ENCODE measurements around the gene SFXN1. TPM values are rescaled to one million over a fixed set of nuclear protein-coding genes. Genes with fewer than 3 reads are reported as not detected.

SFXN1 gene
- total and polyA plus RNA-seq, 9 of the 15 experiments (the other 6 are each of a cell fraction or from before 2014, with no cell fraction given) = 31.8 to 261 (median 113) TPM

DNA sequence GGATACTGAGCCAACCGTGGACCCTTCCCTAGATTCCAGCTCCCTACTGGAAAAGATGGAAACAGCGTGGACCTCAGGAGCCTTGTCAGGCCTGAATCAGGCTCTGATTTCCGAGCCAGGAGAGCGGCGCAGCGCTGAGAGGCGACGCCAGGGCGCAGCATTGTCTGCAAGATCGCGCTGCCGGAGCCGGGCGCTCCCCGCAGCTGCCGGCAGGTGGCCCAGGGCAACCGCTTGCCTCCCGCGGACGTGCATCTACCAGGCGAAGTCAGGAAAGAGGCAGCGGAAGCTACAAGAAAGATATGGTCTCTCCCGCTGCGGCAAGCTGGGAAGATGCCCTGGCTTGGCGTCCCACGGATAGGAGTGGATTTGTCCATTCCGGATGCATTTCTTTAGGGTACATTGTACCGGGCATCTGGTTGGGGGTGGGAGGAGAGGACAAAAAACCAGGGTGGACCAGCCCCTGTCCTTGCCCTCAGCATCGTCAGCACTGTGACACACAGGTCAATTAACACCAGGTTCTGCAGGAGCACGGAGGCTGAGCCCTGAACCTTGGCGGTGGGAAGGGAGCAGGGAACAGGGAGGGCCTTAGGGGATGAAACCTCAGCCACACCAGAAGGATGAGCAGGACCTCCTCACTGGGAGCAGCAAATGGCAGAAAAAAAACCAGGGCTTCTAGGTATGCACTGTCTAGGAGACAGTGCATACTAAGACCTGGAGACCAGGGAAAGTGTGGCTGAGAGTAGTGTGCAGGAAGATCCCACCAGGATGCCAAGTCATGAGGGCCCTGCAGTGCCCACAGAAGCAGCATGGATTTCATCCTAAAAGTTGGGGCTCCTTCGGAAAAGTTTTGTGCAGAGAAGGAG lies 55.9 kb downstream of the SFXN1 start (continued):
- TF ChIP-seq ZKSCAN3 (CRISPR knock-in tag; IDR thresholded peaks at IDR 0.05) (no peak), FOS (IDR thresholded peaks at IDR 0.05; ENCODE audit: extremely low read depth, insufficient read length) (no peak), ZBTB1 (CRISPR knock-in tag; IDR thresholded peaks at IDR 0.05; ENCODE audit: borderline replicate concordance, low read depth) (no peak), ARID1B (IDR thresholded peaks at IDR 0.05) (no peak), RHOXF2B (CRISPR knock-in tag; conservative IDR thresholded peaks at IDR 0.05) (no peak), GABPA (tag; conservative IDR thresholded peaks at IDR 0.05; ENCODE audit: low read depth) (no peak), MYC (IDR thresholded peaks at IDR 0.05; ENCODE audit: low read depth, low read length) (no peak), MYC (CRISPR knock-in tag; IDR thresholded peaks at IDR 0.05; ENCODE audit: borderline replicate concordance, low read depth) (no peak), ZNF316 (IDR thresholded peaks at IDR 0.05) (no peak), NFATC3 (IDR thresholded peaks at IDR 0.05) (no peak), STAG1 (CRISPR knock-in tag; IDR thresholded peaks at IDR 0.05; ENCODE audit: borderline replicate concordance) (peak; percentile 93; the same call in 1 of the 2 replicates), KAT7 (CRISPR knock-in tag; IDR thresholded peaks at IDR 0.05; ENCODE audit: borderline replicate concordance) (no peak), SMC3 (conservative IDR thresholded peaks at IDR 0.05; ENCODE audit: insufficient read depth, low read depth, low read length) (peak; percentile 98), MLLT1 (IDR thresholded peaks at IDR 0.05) (peak in 1 of 2 experiments; percentile 68; a peak in 1 of 4 replicates), NR2C2 (CRISPR knock-in tag; IDR thresholded peaks at IDR 0.05) (no peak), NR2C2 (tag; IDR thresholded peaks at IDR 0.05) (no peak), ZNF699 (CRISPR knock-in tag; IDR thresholded peaks at IDR 0.05; ENCODE audit: insufficient replicate concordance) (no peak), HDGF (IDR thresholded peaks at IDR 0.05) (no peak), HMG20A (CRISPR knock-in tag; conservative IDR thresholded peaks at IDR 0.05) (no peak), NCOA4 (IDR thresholded peaks at IDR 0.05; ENCODE audit: partially characterized antibody) (no peak), ELF4 (CRISPR knock-in tag; IDR thresholded peaks at IDR 0.05) (no peak), ZNF512 (tag; IDR thresholded peaks at IDR 0.05) (no peak), TAF7 (tag; IDR thresholded peaks at IDR 0.05) (no peak), CGGBP1 (CRISPR knock-in tag; IDR thresholded peaks at IDR 0.05) (no peak), USF2 (CRISPR knock-in tag; IDR thresholded peaks at IDR 0.05) (no peak)
- TF ChIP-seq, protein P1, sequence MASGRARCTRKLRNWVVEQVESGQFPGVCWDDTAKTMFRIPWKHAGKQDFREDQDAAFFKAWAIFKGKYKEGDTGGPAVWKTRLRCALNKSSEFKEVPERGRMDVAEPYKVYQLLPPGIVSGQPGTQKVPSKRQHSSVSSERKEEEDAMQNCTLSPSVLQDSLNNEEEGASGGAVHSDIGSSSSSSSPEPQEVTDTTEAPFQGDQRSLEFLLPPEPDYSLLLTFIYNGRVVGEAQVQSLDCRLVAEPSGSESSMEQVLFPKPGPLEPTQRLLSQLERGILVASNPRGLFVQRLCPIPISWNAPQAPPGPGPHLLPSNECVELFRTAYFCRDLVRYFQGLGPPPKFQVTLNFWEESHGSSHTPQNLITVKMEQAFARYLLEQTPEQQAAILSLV (tag; IDR thresholded peaks at IDR 0.05) = no peak

Data from K562 (cell line).